Activated naive CD4-positive, alpha-beta T cell treated with anti-CD3 and anti-CD28 coated beads for 36 hours (primary cell): ENCODE data around the gene GRXCR2. TPM values are rescaled to one million over a fixed set of nuclear protein-coding genes. Genes with fewer than 3 reads are reported as not detected.
"Not testable (repeated sequence)": the region's sequence is repeated elsewhere in the genome, so short reads cannot be mapped to it uniquely, and the experiment has no call there.

Experiments
- CTCF ChIA-PET: fragments of 350-600 bp; sonication (Branson Sonifier 250); formaldehyde crosslinking; loops from one replicate; lab custom pipeline; 2021; ENCODE audit warnings: antibody characterized with exemption; lab: Charles Lee
- DNase-seq: peaks from one replicate; pipeline ENCODE4 v3.0.0-alpha.2; 2020
- H3K27ac Mint-ChIP-seq: one replicate; pipeline ENCODE4 v1.8.0; 2021; ENCODE audit warnings: mild to moderate bottlenecking, mixed read lengths
- H3K27me3 Mint-ChIP-seq: one replicate; pipeline ENCODE4 v1.8.0; 2021; ENCODE audit warnings: low read depth, mixed read lengths
- H3K36me3 Mint-ChIP-seq: one replicate; pipeline ENCODE4 v1.8.0; 2021; ENCODE audit warnings: low read depth, mixed read lengths
- H3K4me1 Mint-ChIP-seq: one replicate; pipeline ENCODE4 v1.8.0; 2021; ENCODE audit warnings: low read depth, mixed read lengths
- H3K4me3 Mint-ChIP-seq: one replicate; pipeline ENCODE4 v1.8.0; 2021; ENCODE audit warnings: mild to moderate bottlenecking, moderate library complexity, mixed read lengths
- H3K9me3 Mint-ChIP-seq: one replicate; pipeline ENCODE4 v1.8.0; 2021; ENCODE audit warnings: mixed read lengths
- intact Hi-C: fragments of 100-400 bp; cut with micrococcal nuclease; formaldehyde crosslinking; loops from one replicate; pipeline ENCODE4 v1.15.1; 2023
- total RNA-seq, 2 experiments: library from RNA; stranded (reverse); gene quantifications; one replicate each; pipeline ENCODE4 v1.2.3, GENCODE V29; 2021

GRXCR2 gene
- total RNA-seq, 2 experiments from 2014 or later: not detected

- intact Hi-C loops: no loop called here
- no peak for DNase-seq
- no peak overlapping the region for H3K27ac Mint-ChIP-seq
- H3K9me3 Mint-ChIP-seq: no peaks in the 10 kb centered on the region
- H3K4me3 Mint-ChIP-seq: no peak overlapping the region
- no peaks in the 10 kb centered on the region for H3K36me3 Mint-ChIP-seq
- H3K4me1 Mint-ChIP-seq: no peaks in the 10 kb centered on the region
- CTCF ChIA-PET: no interaction called here
- H3K27me3 Mint-ChIP-seq: peaks cover 5% of the 10 kb centered on the region
Observed at GRCh38 chr5:145869753-145870152, 3.1 kb downstream of the GRXCR2 start.

GRCh38 chr5:145867806-145868205 is 5.0 kb downstream of the GRXCR2 start:
- Mint-ChIP-seq H3K27ac (no peak overlapping the region), H3K36me3 (no peaks in the 10 kb centered on the region), H3K9me3 (no peaks in the 10 kb centered on the region), H3K4me1 (no peaks in the 10 kb centered on the region), H3K27me3 (no peaks in the 10 kb centered on the region), H3K4me3 (no peak overlapping the region)
- intact Hi-C loops: no loop called here
- no peak for DNase-seq
- CTCF ChIA-PET: no interaction called here

GRCh38 chr5:145864432-145864831 is 8.4 kb downstream of the GRXCR2 start:
- DNase-seq, CTCF ChIA-PET, H3K4me1 Mint-ChIP-seq, intact Hi-C loops, H3K4me3 Mint-ChIP-seq, H3K9me3 Mint-ChIP-seq, H3K27ac Mint-ChIP-seq, H3K36me3 Mint-ChIP-seq, H3K27me3 Mint-ChIP-seq: not testable (repeated sequence)

- H3K4me1 Mint-ChIP-seq: no peaks in the 10 kb centered on the region
- no peak overlapping the region for H3K27ac Mint-ChIP-seq
- H3K27me3 Mint-ChIP-seq: peaks cover 2% of the 10 kb centered on the region
- intact Hi-C loops: no loop called here
- no peak overlapping the region for H3K4me3 Mint-ChIP-seq
- H3K36me3 Mint-ChIP-seq: no peaks in the 10 kb centered on the region
- no peak for DNase-seq
- no peaks in the 10 kb centered on the region for H3K9me3 Mint-ChIP-seq
- CTCF ChIA-PET: interaction anchor here (1.0 kb wide), 1 partner anchor 37 kb away, joined by 3 read pairs; no protein-coding TSS in a partner anchor
Observed at GRCh38 chr5:145863003-145863402, 9.8 kb downstream of the GRXCR2 start.

GRCh38 chr5:145859897-145860296 is 12.9 kb downstream of the GRXCR2 start:
- no peaks in the 10 kb centered on the region for H3K36me3 Mint-ChIP-seq
- intact Hi-C loops: no loop called here
- no peak overlapping the region for H3K4me3 Mint-ChIP-seq
- H3K27me3 Mint-ChIP-seq: peaks cover 10% of the 10 kb centered on the region
- no peak for DNase-seq
- H3K9me3 Mint-ChIP-seq: no peaks in the 10 kb centered on the region
- CTCF ChIA-PET: no interaction called here
- peaks cover 3% of the 10 kb centered on the region for H3K4me1 Mint-ChIP-seq
- H3K27ac Mint-ChIP-seq: no peak overlapping the region

GRCh38 chr5:145859453-145859852 is 13.4 kb downstream of the GRXCR2 start:
- peaks cover 3% of the 10 kb centered on the region for H3K4me1 Mint-ChIP-seq
- peaks cover 10% of the 10 kb centered on the region for H3K27me3 Mint-ChIP-seq
- DNase-seq: no peak

GRCh38 chr5:145858959-145859358 is 13.9 kb downstream of the GRXCR2 start:
- intact Hi-C loops: no loop called here
- no peaks in the 10 kb centered on the region for H3K36me3 Mint-ChIP-seq
- H3K9me3 Mint-ChIP-seq: no peaks in the 10 kb centered on the region
- DNase-seq: no peak
- H3K27ac Mint-ChIP-seq: no peak overlapping the region
- H3K27me3 Mint-ChIP-seq: peaks cover 10% of the 10 kb centered on the region
- CTCF ChIA-PET: interaction anchor here (0.6 kb wide), 1 partner anchor 330 kb away, joined by 3 read pairs; no protein-coding TSS in a partner anchor
- H3K4me1 Mint-ChIP-seq: peaks cover 3% of the 10 kb centered on the region
- no peak overlapping the region for H3K4me3 Mint-ChIP-seq

More at GRCh38 chr5:145859453-145859852, 13.4 kb downstream of the GRXCR2 start:
- Mint-ChIP-seq H3K27ac (no peak overlapping the region), H3K4me3 (no peak overlapping the region), H3K36me3 (no peaks in the 10 kb centered on the region), H3K9me3 (no peaks in the 10 kb centered on the region)
- intact Hi-C loops: no loop called here
- CTCF ChIA-PET: interaction anchor here (0.6 kb wide), 1 partner anchor 331 kb away, joined by 3 read pairs; no protein-coding TSS in a partner anchor

- Mint-ChIP-seq H3K27ac (no peak overlapping the region), H3K36me3 (no peaks in the 10 kb centered on the region), H3K4me3 (no peak overlapping the region), H3K9me3 (no peaks in the 10 kb centered on the region), H3K27me3 (peaks cover 11% of the 10 kb centered on the region), H3K4me1 (peaks cover 3% of the 10 kb centered on the region)
- intact Hi-C loops: no loop called here
- DNase-seq: peak; percentile 29
- CTCF ChIA-PET: interaction anchor here (0.6 kb wide), 1 partner anchor 185 kb away, joined by 7 read pairs; no protein-coding TSS in a partner anchor
Observed at GRCh38 chr5:145856285-145856818, 16.5 kb downstream of the GRXCR2 start.

GRCh38 chr5:145855763-145856267 is 17.0 kb downstream of the GRXCR2 start:
- peaks cover 3% of the 10 kb centered on the region for H3K4me1 Mint-ChIP-seq
- no peak overlapping the region for H3K4me3 Mint-ChIP-seq
- no peaks in the 10 kb centered on the region for H3K9me3 Mint-ChIP-seq
- no peak for DNase-seq
- no peak overlapping the region for H3K27ac Mint-ChIP-seq
- CTCF ChIA-PET: no interaction called here
- no peaks in the 10 kb centered on the region for H3K36me3 Mint-ChIP-seq
- intact Hi-C loops: no loop called here
- peaks cover 13% of the 10 kb centered on the region for H3K27me3 Mint-ChIP-seq

- Mint-ChIP-seq H3K27me3 (peaks cover 13% of the 10 kb centered on the region), H3K36me3 (no peaks in the 10 kb centered on the region), H3K4me1 (peaks cover 3% of the 10 kb centered on the region), H3K9me3 (no peaks in the 10 kb centered on the region), H3K27ac (no peak overlapping the region), H3K4me3 (no peak overlapping the region)
- intact Hi-C loops: no loop called here
- CTCF ChIA-PET: no interaction called here
- no peak for DNase-seq
Observed at GRCh38 chr5:145854651-145855258, 18.1 kb downstream of the GRXCR2 start.

GRCh38 chr5:145853781-145854376 is 18.9 kb downstream of the GRXCR2 start:
- H3K9me3 Mint-ChIP-seq: peaks cover 2% of the 10 kb centered on the region
- H3K27me3 Mint-ChIP-seq: peaks cover 13% of the 10 kb centered on the region
- CTCF ChIA-PET: no interaction called here
- H3K4me3 Mint-ChIP-seq: no peak overlapping the region
- DNase-seq: no peak
- H3K36me3 Mint-ChIP-seq: no peaks in the 10 kb centered on the region
- H3K4me1 Mint-ChIP-seq: peaks cover 3% of the 10 kb centered on the region
- intact Hi-C loops: no loop called here
- H3K27ac Mint-ChIP-seq: no peak overlapping the region

- no peaks in the 10 kb centered on the region for H3K36me3 Mint-ChIP-seq
- H3K27me3 Mint-ChIP-seq: peaks cover 13% of the 10 kb centered on the region
- peaks cover 3% of the 10 kb centered on the region for H3K4me1 Mint-ChIP-seq
- no peak overlapping the region for H3K27ac Mint-ChIP-seq
- H3K9me3 Mint-ChIP-seq: peaks cover 2% of the 10 kb centered on the region
- CTCF ChIA-PET: interaction anchor here (0.5 kb wide), 1 partner anchor 182 kb away, joined by 3 read pairs; no protein-coding TSS in a partner anchor
- no peak for DNase-seq
- intact Hi-C loops: no loop called here
- no peak overlapping the region for H3K4me3 Mint-ChIP-seq
Observed at GRCh38 chr5:145852990-145853389, 19.8 kb downstream of the GRXCR2 start.
